GM19452 (cell line): Measurements from ENCODE around the gene TRABD2B.
A peak's percentile ranks its signal among the peaks of the same experiment; 100 is the strongest.

ENCODE experiments used
- ATAC-seq: cut with Tn5 transposase; IDR thresholded peaks from one replicate; pipeline ENCODE4 v1.9.1; 2021; ENCODE audit not compliant: unreplicated experiment

TRABD2B gene

DNA sequence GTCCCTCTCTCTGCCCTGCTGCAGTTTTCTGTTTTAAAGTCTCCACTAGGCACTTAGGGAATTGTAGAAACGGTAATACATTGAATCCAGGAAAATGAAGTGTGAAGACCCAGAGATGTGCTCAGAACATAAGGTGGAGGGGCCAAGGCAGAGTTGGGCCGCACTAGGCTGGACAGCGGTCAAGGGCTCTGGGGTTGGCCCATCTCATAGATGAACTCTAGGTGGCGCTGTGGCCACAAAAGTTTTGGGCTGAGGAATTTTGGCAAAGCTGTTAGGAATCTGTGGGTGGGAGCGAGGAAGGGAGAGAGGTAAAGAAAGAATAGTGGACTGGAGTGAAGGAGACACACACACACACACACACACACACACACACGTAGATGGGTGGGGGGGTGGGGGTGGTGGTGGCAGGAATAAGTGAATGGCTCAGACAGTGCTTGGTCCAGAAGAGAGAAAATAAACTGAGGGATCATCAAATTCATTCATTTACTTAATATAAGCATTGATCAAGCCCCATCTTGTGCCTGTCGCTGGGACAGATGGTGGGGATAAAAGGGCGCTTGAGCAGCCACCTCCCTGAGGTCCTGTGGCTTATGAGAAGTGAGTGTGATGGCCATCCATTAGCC lies 258.5 kb downstream of the TRABD2B start:
- no peak for ATAC-seq

DNA sequence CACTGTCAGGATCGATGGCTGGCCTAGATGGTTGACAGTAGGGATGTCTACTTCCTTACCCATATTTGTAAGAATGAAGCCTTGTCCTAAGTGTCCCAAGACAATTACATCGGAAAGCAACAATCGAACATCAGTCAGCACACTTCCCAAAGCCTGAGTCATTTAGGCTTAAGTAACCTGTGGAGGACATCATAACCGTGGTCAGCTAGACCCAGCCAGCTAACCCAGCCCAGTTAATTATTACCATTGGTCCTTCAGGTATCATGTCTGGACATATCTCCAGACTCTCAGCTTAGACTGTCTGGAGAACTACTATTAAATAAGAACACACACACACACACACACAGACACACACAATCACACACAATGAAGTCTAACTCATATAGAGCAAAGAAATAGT lies 264.7 kb downstream of the TRABD2B start:
- no peak for ATAC-seq

DNA sequence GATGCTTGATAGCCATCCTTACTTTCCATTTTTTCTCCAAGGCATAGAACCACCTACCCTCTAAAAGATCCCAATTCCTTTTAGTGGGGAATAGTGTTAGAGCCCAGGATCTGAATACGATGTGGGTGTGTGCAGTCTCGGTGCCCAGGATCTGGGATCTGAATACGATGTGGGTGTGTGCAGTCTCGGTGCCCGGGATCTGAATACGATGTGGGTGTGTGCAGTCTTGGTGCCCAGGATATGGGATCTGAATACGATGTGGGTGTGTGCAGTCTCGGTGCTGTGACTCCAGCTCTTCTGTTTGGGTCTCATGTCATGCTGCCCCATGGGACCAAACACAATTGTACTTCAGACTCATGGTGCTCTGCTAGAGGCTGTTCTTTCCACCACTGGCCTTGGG lies 265.5 kb downstream of the TRABD2B start:
- ATAC-seq, result no peak

DNA sequence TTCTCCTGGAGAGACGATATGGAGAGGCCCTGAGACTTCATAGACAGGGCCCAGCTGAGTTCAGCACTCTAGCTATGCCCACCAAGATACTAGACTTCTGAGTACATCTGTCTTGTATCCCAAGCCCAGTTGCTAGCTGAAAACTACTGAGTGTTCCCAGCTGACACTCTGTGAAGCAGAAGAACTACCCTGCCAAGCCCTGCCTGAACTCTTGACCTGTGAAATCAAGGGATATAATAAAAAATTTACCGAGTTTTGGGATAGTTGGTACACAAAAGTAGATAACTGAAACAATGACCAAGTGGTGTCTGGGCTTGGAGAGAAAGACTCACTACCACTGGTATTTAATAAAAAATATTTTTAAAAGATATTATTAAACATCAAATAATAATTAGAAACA lies 267.5 kb downstream of the TRABD2B start:
- ATAC-seq, result no peak

DNA sequence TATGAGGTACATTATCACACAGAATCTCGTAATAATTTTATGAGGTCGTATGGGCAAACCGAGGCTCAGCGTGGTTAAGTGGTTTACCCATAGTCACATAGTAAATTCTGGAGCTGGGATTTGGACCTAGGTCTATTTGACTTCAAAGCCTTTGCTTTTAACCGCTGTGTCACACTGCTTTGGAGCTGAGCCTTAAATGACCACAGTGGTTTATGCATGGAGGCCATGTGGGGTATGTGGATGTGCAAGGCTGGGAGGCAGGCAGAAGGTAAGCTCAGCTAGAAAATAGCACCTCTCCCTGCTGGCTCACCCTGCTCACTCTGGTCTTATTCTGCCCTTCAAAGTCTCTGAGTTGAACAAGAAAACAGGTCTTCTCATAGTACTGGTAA lies 269.5 kb downstream of the TRABD2B start:
- no peak for ATAC-seq

DNA sequence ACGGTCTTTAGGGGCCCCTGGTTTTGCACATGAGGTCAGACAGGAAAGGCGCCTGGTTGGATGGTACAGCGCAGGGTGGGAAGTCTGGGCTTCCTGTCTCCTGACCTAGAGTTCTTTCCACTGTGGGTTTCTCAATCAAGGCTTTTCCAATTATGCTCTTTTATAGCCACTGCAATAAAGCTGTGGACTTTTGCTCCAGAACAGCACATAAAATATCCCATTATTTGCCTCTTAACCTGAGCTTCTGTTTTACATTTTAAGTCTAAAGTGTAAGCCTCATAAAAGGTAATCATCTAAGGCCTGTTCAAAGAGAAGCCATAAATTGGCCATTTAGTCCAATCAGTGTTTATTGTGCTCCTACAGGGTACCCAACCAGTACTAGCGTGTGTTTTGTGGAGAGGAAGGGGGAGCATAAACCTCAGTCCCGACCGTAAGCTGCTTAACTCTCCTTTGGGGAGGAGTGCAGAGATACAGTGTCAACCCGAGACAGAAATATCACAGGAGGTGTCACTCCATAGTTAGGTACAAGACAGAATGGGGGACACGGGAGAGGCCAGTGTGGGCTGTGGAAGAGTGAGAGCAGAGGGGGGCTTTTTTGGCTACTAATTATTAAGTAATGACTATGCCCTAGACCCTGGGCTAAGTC lies 270.0 kb downstream of the TRABD2B start:
- ATAC-seq, result no peak

DNA sequence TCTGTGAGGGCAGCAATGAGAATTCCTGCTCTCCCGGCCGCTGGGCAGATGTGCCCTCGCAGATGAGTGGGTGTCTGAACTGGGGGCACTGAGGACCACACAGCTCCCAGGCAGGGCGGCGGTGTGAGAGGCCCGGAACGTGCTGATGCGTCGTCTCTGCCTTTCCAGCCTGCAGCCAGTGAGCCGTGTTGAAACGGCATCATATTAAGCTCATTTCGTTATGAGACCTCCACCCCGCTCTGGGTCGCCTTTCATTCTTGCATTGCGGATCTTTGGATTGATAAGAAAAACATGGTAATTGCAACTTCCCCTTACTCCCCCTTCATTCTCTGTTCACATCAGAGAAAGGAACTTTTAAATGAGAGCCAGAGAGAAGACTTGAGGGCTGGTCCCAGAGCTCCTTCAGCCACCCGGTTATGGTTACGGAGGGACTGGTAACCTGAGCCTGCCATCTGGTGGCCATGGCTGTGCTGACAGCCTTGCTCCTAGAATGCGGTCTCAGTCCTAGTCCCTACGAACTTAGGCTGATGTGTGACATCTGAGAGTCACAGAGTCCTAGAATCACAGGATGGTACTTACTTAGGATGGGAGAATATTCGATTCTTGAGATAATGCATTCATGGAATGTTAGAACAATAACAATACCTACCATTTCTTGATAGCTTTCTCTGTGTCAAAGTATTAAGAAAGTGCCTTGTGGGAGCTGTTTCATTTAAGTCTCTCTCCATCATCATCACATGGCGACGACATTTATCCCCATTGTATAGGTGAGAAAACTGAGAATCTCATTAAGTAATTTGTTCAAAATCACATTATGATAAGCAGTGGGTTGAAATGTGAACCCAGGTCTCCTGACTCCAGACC lies 271.0 kb downstream of the TRABD2B start:
- ATAC-seq, result peak; percentile 87

DNA sequence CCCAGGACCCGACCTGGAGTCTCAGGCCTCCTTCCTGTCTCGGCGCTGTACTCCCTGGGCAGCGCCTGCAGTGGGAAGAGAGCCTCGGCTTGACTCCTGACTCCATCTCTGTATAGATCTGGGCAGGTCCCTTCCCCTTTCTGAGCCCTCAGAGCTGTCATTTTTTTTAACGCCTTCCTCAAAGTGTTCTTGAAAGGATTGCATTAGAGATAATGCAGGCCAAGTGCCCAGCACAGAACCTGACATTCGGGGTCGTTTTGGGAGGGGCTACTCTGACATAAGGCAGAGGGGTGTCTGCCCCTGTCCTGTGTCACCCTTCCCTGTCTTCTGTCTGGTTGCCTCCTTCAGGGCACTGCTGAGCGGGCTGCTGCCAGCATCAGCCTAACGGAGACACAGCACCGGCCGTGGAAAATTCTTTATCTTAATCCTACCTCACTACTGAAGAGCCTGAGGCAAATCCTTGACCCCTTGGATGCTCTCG lies 271.6 kb downstream of the TRABD2B start:
- ATAC-seq, result no peak

DNA sequence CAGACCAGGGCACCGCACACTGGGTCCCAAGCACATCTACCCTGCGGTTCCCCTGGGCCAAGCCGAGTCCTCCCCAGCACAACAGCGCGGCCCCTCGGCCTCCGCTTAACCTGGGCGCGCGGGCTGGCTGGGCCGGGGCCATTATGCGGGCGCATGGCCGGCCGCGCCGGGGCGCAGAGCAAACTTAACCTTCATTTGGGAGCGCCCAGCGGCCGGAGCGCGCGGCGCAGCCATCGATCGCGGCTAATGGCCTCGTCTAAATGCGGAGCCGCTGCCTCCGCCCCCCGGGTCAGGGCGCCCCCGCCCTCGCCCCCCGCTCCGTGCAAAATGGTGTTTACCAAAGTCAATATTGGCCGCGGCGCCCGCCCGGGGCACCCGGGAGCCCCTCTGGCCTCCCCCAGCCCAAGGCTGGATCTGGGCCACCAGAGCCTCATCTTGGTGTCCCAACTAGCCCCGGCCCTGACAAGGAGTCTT lies 272.1 kb downstream of the TRABD2B start:
- ATAC-seq, result no peak

DNA sequence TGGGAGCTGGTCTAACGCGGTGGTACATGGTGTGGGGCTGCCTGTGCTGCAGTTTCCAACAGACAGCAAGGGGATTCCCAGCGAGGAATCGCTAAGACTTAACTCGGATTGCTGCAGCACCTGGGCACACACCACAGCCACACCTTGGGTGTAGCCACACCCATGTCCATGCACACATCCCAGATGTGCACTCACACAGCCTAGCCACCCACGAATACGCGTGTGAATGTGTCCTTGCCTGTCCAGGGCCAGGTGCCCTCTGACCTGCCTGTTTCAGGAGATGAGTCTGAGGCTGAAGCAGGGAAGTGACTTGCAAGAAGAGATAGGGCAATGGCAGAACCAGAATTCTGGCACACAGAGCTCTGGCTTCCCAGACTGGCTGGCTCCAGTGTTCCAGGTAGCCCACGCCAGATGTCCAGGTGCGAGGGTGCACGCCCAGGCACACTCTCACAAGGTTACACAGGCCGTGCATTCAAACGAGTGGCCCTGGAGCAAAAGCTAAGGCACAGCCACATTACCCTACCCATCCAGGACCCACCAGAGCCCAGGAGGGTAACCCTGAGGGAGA lies 272.7 kb downstream of the TRABD2B start:
- ATAC-seq, result no peak

DNA sequence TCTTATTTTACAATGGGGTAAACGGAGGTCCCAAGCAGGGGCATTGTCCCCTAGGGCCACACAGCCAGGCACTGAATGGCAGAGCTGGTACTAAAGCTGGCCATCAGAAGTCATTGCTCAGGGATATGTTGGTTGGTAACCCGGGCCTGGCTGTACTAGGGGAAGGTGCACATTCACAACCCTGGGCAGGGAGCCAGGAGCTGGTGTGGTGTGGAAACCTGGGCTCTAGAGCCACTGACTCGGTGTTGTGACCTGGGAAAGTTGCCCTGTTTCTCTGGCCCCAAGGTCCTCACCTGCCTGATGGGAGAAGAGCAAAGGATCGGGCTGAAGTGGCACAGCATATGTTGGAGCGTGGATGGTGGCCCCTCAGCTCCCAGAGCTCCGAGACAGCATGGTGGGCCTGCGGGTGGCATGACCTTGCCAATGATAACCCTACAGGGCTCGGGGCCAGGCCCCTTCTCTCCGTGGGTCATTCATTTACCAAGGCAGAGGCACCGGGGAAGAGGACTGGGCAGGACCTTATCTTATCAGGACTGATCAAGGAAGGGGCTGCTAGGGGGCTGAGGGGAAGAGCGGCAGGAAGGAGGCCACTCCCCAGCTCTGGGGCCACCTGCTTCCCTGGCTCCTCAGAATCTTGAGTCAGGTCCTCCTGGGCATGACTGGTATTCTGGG lies 274.1 kb downstream of the TRABD2B start:
- ATAC-seq, result no peak

DNA sequence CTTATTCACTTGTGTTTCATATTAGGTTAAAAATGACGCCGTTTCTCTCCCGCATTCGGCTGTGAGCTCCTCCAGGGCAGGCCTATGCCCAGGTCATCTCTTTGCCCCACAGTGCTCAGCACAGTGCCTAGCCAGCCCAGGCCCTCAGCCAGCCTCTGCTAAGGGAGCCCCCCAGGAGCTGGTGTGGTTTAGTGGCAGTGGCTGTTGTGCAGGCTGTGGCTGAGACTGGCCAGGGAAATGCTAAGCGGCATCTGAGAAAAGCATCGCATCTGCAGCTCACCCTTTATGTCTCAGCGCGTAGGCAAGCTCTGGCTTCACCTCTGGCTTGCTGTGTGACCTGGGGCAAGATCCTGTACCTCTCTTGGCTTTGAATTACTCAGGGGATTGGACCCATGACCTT lies 275.1 kb downstream of the TRABD2B start:
- no peak for ATAC-seq

DNA sequence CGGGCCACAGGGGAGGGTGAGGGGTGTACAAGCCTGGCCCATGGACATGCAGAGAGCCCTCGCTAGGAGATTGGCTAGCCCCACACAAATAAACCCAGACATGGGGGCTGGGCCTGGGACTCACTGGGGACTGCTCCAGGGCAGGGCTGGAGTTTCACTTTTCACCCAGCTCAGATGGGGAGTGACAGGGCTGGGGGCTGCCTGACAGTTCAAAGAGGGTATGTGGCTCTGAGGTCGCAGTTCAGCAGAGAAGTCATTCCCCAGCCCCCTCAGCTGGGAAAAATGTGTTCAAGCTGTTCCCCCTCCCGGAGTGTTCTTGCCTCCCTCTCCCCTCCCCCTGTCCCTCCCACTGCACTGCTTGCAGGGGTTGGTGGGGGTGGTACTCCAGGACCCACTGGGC lies 277.1 kb downstream of the TRABD2B start:
- ATAC-seq, result no peak

DNA sequence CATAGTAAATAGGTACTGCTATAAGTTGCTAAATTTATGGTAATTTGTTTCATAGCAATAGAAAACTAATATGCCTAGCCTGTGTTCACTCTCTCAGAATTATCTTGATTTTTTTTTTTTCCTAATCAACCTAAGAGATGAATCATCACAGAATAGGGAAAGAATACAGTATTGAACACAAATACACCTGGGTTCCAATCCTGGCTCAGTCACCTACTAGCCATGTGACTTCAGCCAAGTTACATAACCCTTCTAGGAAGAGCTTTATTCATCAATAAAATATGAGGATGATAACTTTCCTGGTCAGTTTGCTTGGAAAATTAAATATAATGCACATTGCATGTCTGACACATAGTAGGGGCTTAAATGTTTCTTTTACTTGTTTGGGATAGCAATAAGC lies 279.8 kb downstream of the TRABD2B start:
- no peak for ATAC-seq

DNA sequence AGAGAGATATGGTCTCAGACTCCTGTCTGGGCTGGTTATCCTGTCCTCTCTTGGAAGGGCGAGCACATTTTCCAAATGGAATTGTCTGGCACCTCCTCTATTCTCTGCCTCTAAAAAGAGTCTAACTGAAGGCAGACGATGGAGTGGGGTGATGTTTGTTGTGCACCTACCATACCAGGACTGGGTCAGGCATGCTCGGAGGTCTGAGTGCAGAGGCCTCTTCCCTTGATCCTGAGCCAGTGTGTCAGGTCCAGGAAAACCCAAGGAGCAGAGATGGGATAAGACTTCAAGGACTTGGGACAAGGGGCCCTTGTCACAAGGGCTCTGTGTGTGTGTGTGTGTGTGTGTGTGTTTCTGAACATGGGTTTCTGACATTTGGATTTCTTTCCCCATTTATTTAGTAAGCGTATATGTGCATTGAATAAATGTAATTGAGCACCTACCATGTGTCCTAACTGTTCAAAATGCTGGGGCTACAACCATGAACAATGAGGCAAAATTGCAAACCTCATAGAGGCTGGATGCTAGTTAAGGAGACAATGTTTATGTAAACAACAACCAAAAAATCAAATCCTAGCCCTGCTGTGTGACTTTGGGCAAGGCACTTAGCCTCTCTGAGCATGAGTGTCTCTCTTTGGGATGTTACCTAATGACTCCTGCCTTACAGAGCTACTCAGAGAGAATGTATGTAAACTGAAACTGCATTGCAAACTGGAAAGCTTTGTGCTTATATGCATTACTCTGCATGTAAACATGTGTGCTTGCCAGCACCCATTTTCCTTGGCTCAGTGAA lies 283.0 kb downstream of the TRABD2B start:
- no peak for ATAC-seq

DNA sequence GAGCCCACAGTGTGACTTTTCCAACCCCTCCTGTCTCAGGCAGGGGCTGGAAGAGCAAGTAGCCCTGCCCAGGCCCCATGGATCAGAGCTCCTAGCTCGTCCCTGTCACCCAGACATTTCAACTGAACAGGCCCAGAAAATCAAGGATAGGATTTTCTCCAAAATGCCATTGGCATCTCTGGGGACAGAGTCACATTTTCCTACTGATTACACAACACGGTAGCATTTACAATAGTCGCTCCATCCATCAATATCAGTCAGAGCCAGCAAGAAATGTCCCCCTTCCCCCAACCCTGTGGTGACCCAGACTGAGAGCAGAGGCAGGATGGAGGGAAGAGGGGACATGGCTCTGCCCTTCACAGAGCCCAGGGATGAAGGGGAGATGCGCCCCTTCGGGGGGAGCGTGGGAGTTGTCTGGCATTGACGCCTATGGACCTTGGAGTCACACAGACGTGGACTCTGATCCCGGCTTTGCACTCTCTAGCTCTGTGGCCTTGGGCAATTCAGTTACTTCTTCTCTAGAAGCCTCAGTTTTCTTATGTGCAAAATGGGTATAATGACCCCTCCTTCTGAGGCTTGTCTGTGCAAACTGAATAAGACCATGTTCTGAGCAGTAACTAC lies 283.7 kb downstream of the TRABD2B start:
- ATAC-seq, result no peak

DNA sequence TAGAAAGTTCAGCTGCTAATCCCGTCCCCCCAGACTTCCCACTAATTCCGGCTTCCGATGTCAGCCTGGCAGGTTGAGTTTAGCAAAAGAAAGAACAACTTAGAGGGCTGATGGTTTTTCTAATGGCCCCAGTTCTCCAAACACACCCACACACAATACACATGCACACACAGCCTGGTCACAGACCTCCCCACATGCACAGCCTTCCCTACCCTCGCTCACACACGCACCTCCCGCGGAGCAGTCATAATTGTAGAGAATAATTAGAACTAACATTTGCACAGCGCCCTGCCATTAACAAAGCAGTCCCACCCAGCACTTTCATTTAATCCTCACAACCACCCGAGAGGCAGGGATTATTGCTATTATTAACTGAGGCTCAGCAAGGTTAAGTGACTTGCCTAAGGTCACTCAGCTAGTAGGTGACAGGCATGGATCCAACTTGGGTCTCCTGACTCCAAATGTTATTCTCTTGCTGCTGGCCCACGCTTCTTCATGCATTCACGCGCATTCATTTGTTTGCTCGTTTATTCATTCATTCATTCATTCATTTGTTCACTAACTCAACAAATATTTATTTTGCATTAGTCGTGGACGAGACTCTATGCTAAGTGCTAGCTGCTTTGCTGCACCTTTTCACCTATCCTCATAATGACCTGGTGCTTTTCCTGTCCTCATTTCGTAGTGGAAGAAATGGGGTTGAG lies 284.4 kb downstream of the TRABD2B start:
- ATAC-seq, result no peak

DNA sequence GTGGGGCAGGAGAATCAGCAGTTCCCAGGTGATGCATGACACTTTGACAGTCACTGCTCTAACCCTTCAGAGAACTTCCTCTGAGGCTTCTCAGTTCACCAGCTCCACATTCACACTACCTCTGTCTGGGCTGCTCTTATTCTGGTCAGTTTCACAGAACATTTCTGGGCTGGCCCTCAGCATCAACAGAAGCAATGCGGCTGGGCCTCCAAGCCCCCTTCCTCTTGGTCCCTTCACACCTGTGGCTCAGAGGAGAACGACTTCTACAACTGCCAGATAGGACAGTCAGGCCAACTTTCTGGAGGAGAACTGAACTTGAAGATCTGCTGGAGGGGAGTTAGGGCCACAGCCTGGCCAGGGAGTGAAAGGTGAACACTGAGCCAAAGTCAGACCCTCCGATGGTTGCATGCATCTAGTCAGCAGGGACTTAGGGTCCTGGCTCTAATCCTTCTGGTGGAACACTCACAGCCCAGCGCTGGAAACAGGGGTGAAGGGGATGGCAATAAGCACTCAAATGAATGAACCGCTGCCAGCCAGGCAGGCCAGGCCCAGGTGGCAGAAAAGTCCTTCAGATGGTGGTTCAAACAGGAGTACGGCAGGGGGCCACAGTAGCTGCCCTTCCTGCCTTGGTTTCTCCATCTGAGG lies 285.2 kb downstream of the TRABD2B start:
- no peak for ATAC-seq
